CD4-positive, CD25-positive, alpha-beta regulatory T cell (primary cell): ENCODE data around the gene STK10. TPM values are rescaled to one million over a fixed set of nuclear protein-coding genes. Genes with fewer than 3 reads are reported as not detected.
A peak's percentile ranks its signal among the peaks of the same experiment; 100 is the strongest.
"Not testable (repeated sequence)": the region's sequence is repeated elsewhere in the genome, so short reads cannot be mapped to it uniquely, and the experiment has no call there.

Experiments
- ATAC-seq, 2 donors: fragments of 150-1000 bp; cut with Tn5 transposase; one replicate each; pipeline ENCODE4 v1.10.0; 2021; ENCODE audit warnings: low read depth in 2 of 2, moderate number of reproducible peaks in 2 of 2, moderate library complexity in 1 of 2
- DNase-seq, 3 donors: peaks; one replicate each; pipeline versions ENCODE4 v3.0.0 to v3.0.0-alpha.2; 2012 to 2022; ENCODE audit warnings: mixed read lengths in 1 of 3
- H3K27ac ChIP-seq: one replicate; pipeline ENCODE4 v1.7.0; 2013; ENCODE audit warnings: mild to moderate bottlenecking, low read length; ENCODE audit not compliant: insufficient read depth, poor library complexity, severe bottlenecking
- H3K27me3 ChIP-seq: one replicate; pipeline ENCODE4 v1.7.0; 2013; ENCODE audit warnings: low read length; ENCODE audit not compliant: control insufficient read depth, insufficient read depth
- H3K36me3 ChIP-seq: one replicate; pipeline ENCODE4 v1.7.0; 2013; ENCODE audit warnings: mild to moderate bottlenecking, low read length, moderate library complexity; ENCODE audit not compliant: control insufficient read depth, insufficient read depth
- H3K4me1 ChIP-seq: 2 replicates; pipeline ENCODE4 v1.7.0; 2013; ENCODE audit warnings: mild to moderate bottlenecking, low read length; ENCODE audit not compliant: insufficient read depth, control insufficient read depth, poor library complexity, severe bottlenecking
- H3K4me3 ChIP-seq: one replicate; pipeline ENCODE4 v1.7.0; 2013; ENCODE audit warnings: low read depth, mild to moderate bottlenecking, low read length, moderate library complexity
- H3K9me3 ChIP-seq, 2 experiments: 1 replicate in 1 of 2; 2 replicates in 1 of 2; pipeline ENCODE4 v1.7.0; 2013; ENCODE audit warnings: low read length in 2 of 2, mild to moderate bottlenecking in 1 of 2, moderate library complexity in 1 of 2; ENCODE audit not compliant: control insufficient read depth in 2 of 2
- H3K27ac Mint-ChIP-seq, 3 donors: one replicate each; pipeline ENCODE4 v1.8.0; 2020 to 2022; ENCODE audit warnings: mild to moderate bottlenecking in 3 of 3, mixed read lengths in 3 of 3, moderate library complexity in 2 of 3
- H3K27me3 Mint-ChIP-seq: one replicate; pipeline ENCODE4 v1.8.0; 2022; ENCODE audit warnings: mild to moderate bottlenecking, mixed read lengths
- H3K36me3 Mint-ChIP-seq: one replicate; pipeline ENCODE4 v1.8.0; 2020; ENCODE audit warnings: mixed read lengths
- H3K4me1 Mint-ChIP-seq, 4 donors: one replicate each; pipeline ENCODE4 v1.8.0; 2020 to 2022; ENCODE audit warnings: mixed read lengths in 4 of 4, mild to moderate bottlenecking in 1 of 4
- H3K4me3 Mint-ChIP-seq, 4 donors: one replicate each; pipeline ENCODE4 v1.8.0; 2020 to 2022; ENCODE audit warnings: mild to moderate bottlenecking in 4 of 4, mixed read lengths in 4 of 4, moderate library complexity in 3 of 4
- H3K9me3 Mint-ChIP-seq, 7 donors: one replicate each; pipeline ENCODE4 v1.8.0; 2020 to 2022; ENCODE audit warnings: mixed read lengths in 7 of 7, mild to moderate bottlenecking in 3 of 7, moderate library complexity in 2 of 7
- polyA plus RNA-seq, 4 donors: library from polyadenylated mRNA; unstranded; fragments of 300-500 nt; fragmentation: Illumina TruSeq; gene quantifications; one replicate each; pipeline ENCODE4 v1.2.3, GENCODE V29; 2021
- total RNA-seq: library from RNA; stranded (reverse); gene quantifications from one replicate; pipeline ENCODE4 v1.2.3, GENCODE V29; 2022

STK10 gene
- total and polyA plus RNA-seq, 5 donors from 2014 or later, result 71.2 to 533 (median 74.6) TPM

- H3K4me1 Mint-ChIP-seq, result peaks cover 9 to 10% (median 9%) of the 10 kb centered on the region in 4 donors
- H3K4me3 Mint-ChIP-seq, result no peak overlapping the region
- Histone ChIP-seq H3K36me3 (peaks cover 4% of the 10 kb centered on the region), H3K4me1 (peaks cover 5% of the 10 kb centered on the region), H3K27ac (no peak overlapping the region), H3K9me3 (no peaks in the 10 kb centered on the region), H3K27me3 (no peaks in the 10 kb centered on the region), H3K4me3 (no peak overlapping the region)
- H3K9me3 Mint-ChIP-seq, result peaks cover 0 to 7% (median 2%) of the 10 kb centered on the region in 7 donors
- peaks cover 28% of the 10 kb centered on the region for H3K36me3 Mint-ChIP-seq
- DNase-seq, result no peak
- H3K27ac Mint-ChIP-seq, result no peak overlapping the region
- no peaks in the 10 kb centered on the region for H3K27me3 Mint-ChIP-seq
- no peak for ATAC-seq
Measured at GRCh38 chr5:172031894-172032461, 156.0 kb downstream of the STK10 start.

- no peak for DNase-seq
- Histone ChIP-seq H3K27ac (no peak overlapping the region), H3K27me3 (no peaks in the 10 kb centered on the region), H3K4me1 (peaks cover under 1% of the 10 kb centered on the region), H3K9me3 (no peaks in the 10 kb centered on the region), H3K4me3 (no peak overlapping the region), H3K36me3 (peaks cover 4% of the 10 kb centered on the region)
- peaks cover 28% of the 10 kb centered on the region for H3K36me3 Mint-ChIP-seq
- H3K4me1 Mint-ChIP-seq, result peaks cover 3 to 4% (median 4%) of the 10 kb centered on the region in 4 donors
- H3K27me3 Mint-ChIP-seq, result no peaks in the 10 kb centered on the region
- no peak overlapping the region for H3K4me3 Mint-ChIP-seq
- H3K27ac Mint-ChIP-seq, result no peak overlapping the region
- no peak for ATAC-seq
- H3K9me3 Mint-ChIP-seq, result peaks cover 0 to 7% (median 2%) of the 10 kb centered on the region in 7 donors
Measured at GRCh38 chr5:172029876-172030275, 158.1 kb downstream of the STK10 start.

GRCh38 chr5:172028167-172028566, 159.9 kb downstream of the STK10 start:
- no peak for ATAC-seq
- no peak overlapping the region for H3K4me3 ChIP-seq
- no peak overlapping the region for H3K27ac ChIP-seq
- Mint-ChIP-seq H3K9me3 (peaks cover 0 to 7% (median 2%) of the 10 kb centered on the region in 7 donors), H3K36me3 (peaks cover 26% of the 10 kb centered on the region), H3K4me1 (peaks cover 0 to 3% (median 1%) of the 10 kb centered on the region in 4 donors), H3K27ac (no peak overlapping the region), H3K27me3 (no peaks in the 10 kb centered on the region), H3K4me3 (no peak overlapping the region)
- no peaks in the 10 kb centered on the region for H3K4me1 ChIP-seq
- H3K36me3 ChIP-seq, result peaks cover 4% of the 10 kb centered on the region
- H3K9me3 ChIP-seq, result no peaks in the 10 kb centered on the region
- no peaks in the 10 kb centered on the region for H3K27me3 ChIP-seq
- no peak for DNase-seq

GRCh38 chr5:172020110-172020786, 167.8 kb downstream of the STK10 start:
- not testable (repeated sequence) for H3K27ac Mint-ChIP-seq, DNase-seq, H3K27me3 ChIP-seq, ATAC-seq, H3K27ac ChIP-seq, H3K36me3 Mint-ChIP-seq, H3K4me3 Mint-ChIP-seq, H3K27me3 Mint-ChIP-seq, H3K36me3 ChIP-seq, H3K9me3 Mint-ChIP-seq, H3K4me3 ChIP-seq, H3K4me1 Mint-ChIP-seq, H3K4me1 ChIP-seq, H3K9me3 ChIP-seq

GRCh38 chr5:172015346-172015745, 172.7 kb downstream of the STK10 start:
- no peak overlapping the region for H3K4me3 ChIP-seq
- Mint-ChIP-seq H3K27ac (peak overlapping the region in 1 of 3 donors; percentile 2), H3K4me3 (no peak overlapping the region), H3K27me3 (no peaks in the 10 kb centered on the region), H3K9me3 (no peaks in the 10 kb centered on the region), H3K36me3 (peaks cover 3% of the 10 kb centered on the region), H3K4me1 (peaks cover 0 to under 1% (median 0%) of the 10 kb centered on the region in 4 donors)
- DNase-seq (no peak), ATAC-seq (no peak)
- H3K9me3 ChIP-seq, result no peaks in the 10 kb centered on the region
- no peaks in the 10 kb centered on the region for H3K4me1 ChIP-seq
- no peaks in the 10 kb centered on the region for H3K36me3 ChIP-seq
- H3K27ac ChIP-seq, result no peak overlapping the region
- no peaks in the 10 kb centered on the region for H3K27me3 ChIP-seq

GRCh38 chr5:172010278-172010677, 177.7 kb downstream of the STK10 start:
- H3K36me3 ChIP-seq, result no peaks in the 10 kb centered on the region
- no peak for ATAC-seq
- H3K4me3 ChIP-seq, result no peak overlapping the region
- H3K4me1 ChIP-seq, result peaks cover 17% of the 10 kb centered on the region
- Mint-ChIP-seq H3K4me1 (peaks cover 5 to 35% (median 22%) of the 10 kb centered on the region in 4 donors), H3K36me3 (peaks cover 3% of the 10 kb centered on the region), H3K4me3 (peak overlapping the region in 1 of 4 donors; percentile 72), H3K27me3 (peaks cover 4% of the 10 kb centered on the region), H3K27ac (no peak overlapping the region), H3K9me3 (no peaks in the 10 kb centered on the region)
- no peak for DNase-seq
- H3K27me3 ChIP-seq, result no peaks in the 10 kb centered on the region
- H3K9me3 ChIP-seq, result no peaks in the 10 kb centered on the region
- H3K27ac ChIP-seq, result no peak overlapping the region

- Mint-ChIP-seq H3K4me1 (peaks cover 10 to 41% (median 27%) of the 10 kb centered on the region in 4 donors), H3K27ac (peak overlapping the region in 1 of 3 donors; percentile 74), H3K36me3 (peaks cover 3% of the 10 kb centered on the region), H3K27me3 (peaks cover 4% of the 10 kb centered on the region), H3K9me3 (no peaks in the 10 kb centered on the region), H3K4me3 (peak overlapping the region in 2 of 4 donors; percentile 68 to 96)
- DNase-seq, result no peak
- H3K9me3 ChIP-seq, result no peaks in the 10 kb centered on the region
- H3K4me3 ChIP-seq, result no peak overlapping the region
- H3K27me3 ChIP-seq, result no peaks in the 10 kb centered on the region
- H3K4me1 ChIP-seq, result peaks cover 23% of the 10 kb centered on the region
- H3K27ac ChIP-seq, result no peak overlapping the region
- no peaks in the 10 kb centered on the region for H3K36me3 ChIP-seq
- ATAC-seq, result no peak
Measured at GRCh38 chr5:172009536-172010270, 178.3 kb downstream of the STK10 start.
